Muscle layer of colon (tissue), 2 donors: ENCODE measurements around the gene CLEC18B.
"Not testable (repeated sequence)": the region's sequence is repeated elsewhere in the genome, so short reads cannot be mapped to it uniquely, and the experiment has no call there.

Experiments used
- H3K27ac ChIP-seq: one replicate; pipeline ENCODE4 v1.7.0; 2013; ENCODE audit warnings: low read depth, mild to moderate bottlenecking, low read length, moderate library complexity
- H3K27me3 ChIP-seq, 2 donors: one replicate each; pipeline ENCODE4 v1.7.0; 2013; ENCODE audit warnings: low read length in 2 of 2, mild to moderate bottlenecking in 2 of 2; ENCODE audit not compliant: insufficient read depth in 2 of 2, control insufficient read depth in 1 of 2
- H3K36me3 ChIP-seq: one replicate; pipeline ENCODE4 v1.7.0; 2013; ENCODE audit warnings: mild to moderate bottlenecking, low read length; ENCODE audit not compliant: insufficient read depth
- H3K4me1 ChIP-seq: one replicate; pipeline ENCODE4 v1.7.0; 2013; ENCODE audit warnings: mild to moderate bottlenecking, low read length; ENCODE audit not compliant: insufficient read depth
- H3K4me3 ChIP-seq, 2 donors: one replicate each; pipeline ENCODE4 v1.7.0; 2013; ENCODE audit warnings: low read length in 2 of 2, low read depth in 1 of 2, mild to moderate bottlenecking in 1 of 2, moderate library complexity in 1 of 2
- H3K9ac ChIP-seq: one replicate; pipeline ENCODE4 v1.7.0; 2013; ENCODE audit warnings: low read length
- H3K9me3 ChIP-seq: one replicate; pipeline ENCODE4 v1.7.0; 2013; ENCODE audit warnings: mild to moderate bottlenecking, low read length
- donor health status: abdominal sarcoma.
- donor health status: Adenocarcinoma of cecum.

The CLEC18B gene

DNA sequence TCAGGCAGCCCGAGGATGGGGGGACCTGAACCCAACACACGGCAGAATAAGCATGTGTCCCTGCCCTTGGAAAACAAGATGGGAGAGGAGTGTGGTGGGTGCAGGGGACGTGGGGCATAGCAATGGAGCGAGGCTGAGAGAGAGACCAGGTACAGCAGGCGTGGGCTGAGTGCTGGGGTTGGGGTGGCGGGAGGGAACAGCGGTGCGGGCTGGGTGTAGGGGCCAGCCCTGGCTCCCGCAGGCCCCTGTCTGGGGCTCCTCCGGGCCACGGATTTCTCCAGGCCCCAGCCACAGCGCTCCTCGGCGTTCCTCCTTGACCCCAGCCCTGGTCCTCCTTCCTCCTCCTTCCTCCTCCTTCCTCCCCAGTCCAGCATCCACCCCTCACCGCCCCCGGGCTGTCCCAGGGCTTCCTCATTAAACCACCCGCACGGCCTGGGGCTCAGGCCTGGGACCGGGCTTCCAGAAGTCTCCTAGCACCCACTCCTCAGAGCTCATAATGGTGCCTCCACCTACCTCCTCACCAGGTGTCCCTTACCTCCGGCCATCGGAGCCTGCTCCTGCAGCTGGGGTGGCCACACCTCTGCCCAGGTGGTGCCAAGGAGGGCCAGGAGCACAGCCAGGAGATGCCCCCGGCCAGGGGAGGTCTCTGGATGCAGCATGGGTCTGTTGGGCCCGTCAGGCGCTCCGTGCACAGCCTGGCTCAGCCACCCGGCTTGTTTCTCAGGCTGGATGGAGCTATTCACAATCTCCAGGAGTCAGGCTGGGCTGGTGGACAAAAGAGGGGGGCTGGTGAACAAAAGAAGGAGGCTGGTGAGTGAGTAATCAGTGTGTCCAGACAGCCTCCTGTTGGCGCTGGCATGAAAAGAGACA lies at the start of gene CLEC18B:
Gene CLEC18B (minus strand): TSS at position 867 of the 870 bp plus-strand sequence. CDS start 208 bp downstream, at position 659.
- H3K27me3 ChIP-seq, H3K36me3 ChIP-seq, H3K4me3 ChIP-seq, H3K9ac ChIP-seq, H3K4me1 ChIP-seq, H3K27ac ChIP-seq, H3K9me3 ChIP-seq: not testable (repeated sequence)

DNA sequence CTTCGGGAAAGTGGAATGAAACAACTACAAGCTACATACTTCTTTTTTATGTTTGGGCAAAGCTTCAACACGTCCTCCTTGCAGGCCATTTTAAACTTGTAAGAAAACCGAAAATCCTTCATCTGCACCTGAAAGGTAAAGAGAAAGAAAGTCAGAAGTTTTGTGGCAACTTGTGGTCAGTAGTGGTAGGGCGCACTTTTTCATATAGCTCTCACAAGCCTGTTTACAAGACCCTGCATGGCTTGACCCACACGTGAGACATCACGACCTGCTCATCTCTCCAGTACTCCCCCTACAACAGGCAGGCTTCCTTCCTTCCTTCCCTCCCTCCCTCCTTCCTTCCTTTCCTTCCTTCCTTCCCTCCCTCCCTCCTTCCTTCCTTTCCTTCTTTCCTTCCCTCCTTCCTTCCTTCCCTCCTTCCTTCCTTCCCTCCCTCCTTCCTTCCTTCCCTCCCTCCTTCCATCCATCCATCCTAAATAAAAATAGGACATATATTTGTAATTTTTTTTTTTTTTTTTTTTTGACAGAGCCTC lies 48.7 kb upstream of the CLEC18B start:
- Histone ChIP-seq H3K36me3 (peaks cover 78% of the 10 kb centered on the region), H3K9ac (no peak overlapping the region), H3K27ac (no peak overlapping the region), H3K4me1 (no peaks in the 10 kb centered on the region), H3K27me3 (no peaks in the 10 kb centered on the region), H3K4me3 (no peak overlapping the region), H3K9me3 (no peaks in the 10 kb centered on the region)

DNA sequence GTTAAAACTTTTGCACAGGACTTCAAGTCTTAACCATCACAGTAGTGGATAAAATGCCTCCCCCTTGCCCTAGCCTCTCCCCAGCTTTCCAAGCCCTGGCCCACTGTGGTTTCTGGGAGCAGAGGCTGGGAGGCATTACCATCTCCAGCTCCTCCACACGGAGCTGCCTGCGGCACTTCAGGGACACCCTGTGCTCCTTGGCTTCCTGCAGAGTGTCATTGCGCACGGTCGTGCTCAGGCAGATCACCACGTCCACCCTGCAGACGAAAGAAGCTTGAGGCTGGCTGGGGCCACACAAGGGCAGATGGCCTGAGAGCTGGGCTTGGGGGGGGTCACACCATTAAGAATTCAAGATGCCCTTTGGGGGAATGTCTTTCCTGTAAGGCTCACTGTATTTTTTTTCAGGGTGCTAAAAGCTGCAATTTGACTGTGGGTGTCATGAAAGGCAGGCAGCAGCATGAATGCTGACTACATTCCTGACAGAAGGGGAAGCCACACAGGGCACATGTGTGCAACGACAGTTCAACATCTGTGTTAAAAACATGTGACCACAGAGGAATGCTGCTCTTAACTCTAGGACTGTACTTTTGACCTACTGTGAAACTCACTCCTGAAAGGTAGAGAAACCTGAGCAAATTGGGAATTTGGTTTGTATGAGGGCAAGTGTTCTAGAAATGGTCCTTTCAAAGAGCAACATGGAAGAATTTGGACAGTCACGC lies 47.7 kb upstream of the CLEC18B start:
- H3K27ac ChIP-seq = no peak overlapping the region
- no peaks in the 10 kb centered on the region for H3K27me3 ChIP-seq
- peaks cover 76% of the 10 kb centered on the region for H3K36me3 ChIP-seq
- H3K9me3 ChIP-seq = no peaks in the 10 kb centered on the region
- H3K9ac ChIP-seq = no peak overlapping the region
- no peaks in the 10 kb centered on the region for H3K4me1 ChIP-seq
- no peak overlapping the region for H3K4me3 ChIP-seq

DNA sequence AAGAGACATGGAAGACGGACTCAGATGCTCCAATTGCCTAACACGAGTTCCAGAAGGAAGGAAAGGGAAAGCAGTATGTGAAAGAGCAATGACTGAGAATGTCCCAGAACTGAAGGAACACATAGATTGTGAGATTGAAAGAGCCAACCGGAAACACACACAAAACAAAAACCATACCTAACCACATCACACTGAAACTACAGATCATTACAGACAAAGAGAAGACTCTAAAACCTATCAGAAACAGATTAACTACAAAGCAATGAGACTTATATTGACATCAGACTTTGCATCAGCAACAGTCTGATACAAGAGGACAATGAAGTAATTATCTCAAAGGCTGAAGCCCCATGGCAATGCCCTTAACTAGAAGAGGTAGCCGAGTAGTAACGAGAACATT lies 45.6 kb upstream of the CLEC18B start:
- no peak overlapping the region for H3K9ac ChIP-seq
- peaks cover 78% of the 10 kb centered on the region for H3K36me3 ChIP-seq
- no peak overlapping the region for H3K27ac ChIP-seq
- H3K27me3 ChIP-seq = no peaks in the 10 kb centered on the region
- no peak overlapping the region for H3K4me3 ChIP-seq
- H3K4me1 ChIP-seq = peaks cover 15% of the 10 kb centered on the region
- no peaks in the 10 kb centered on the region for H3K9me3 ChIP-seq

- peaks cover 75% of the 10 kb centered on the region for H3K36me3 ChIP-seq
- no peak overlapping the region for H3K4me3 ChIP-seq
- no peaks in the 10 kb centered on the region for H3K27me3 ChIP-seq
- H3K9ac ChIP-seq = no peak overlapping the region
- H3K9me3 ChIP-seq = no peaks in the 10 kb centered on the region
- H3K27ac ChIP-seq = no peak overlapping the region
- H3K4me1 ChIP-seq = peaks cover 15% of the 10 kb centered on the region
Measured at GRCh38 chr16:74465851-74466685, 44.8 kb upstream of the CLEC18B start.

DNA sequence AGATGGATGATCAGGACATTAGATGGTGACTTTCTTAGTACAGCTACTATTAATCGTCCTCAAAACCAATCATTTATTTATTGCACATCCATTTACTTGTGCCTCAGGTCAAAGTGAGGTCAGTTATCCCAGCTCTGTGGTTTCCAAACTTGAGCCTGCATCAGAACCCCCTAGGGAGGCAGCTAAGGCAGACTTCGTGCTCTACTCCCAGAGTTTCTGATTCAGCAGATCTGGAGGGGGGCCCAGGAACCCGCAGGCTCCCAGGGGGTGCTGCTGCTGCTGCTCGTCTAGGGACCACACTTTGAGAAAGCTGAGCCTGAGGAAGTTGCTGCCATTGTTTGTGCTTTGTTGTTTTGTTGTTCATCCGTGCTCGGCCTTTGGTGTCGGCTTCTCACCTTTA lies 44.0 kb upstream of the CLEC18B start:
- Histone ChIP-seq H3K9me3 (no peaks in the 10 kb centered on the region), H3K36me3 (peaks cover 78% of the 10 kb centered on the region), H3K27ac (no peak overlapping the region), H3K9ac (no peak overlapping the region), H3K4me3 (no peak overlapping the region), H3K4me1 (peaks cover 15% of the 10 kb centered on the region), H3K27me3 (no peaks in the 10 kb centered on the region)

GRCh38 chr16:74463888-74464287 lies 42.6 kb upstream of the CLEC18B start:
- H3K27me3 ChIP-seq = no peaks in the 10 kb centered on the region
- H3K4me3 ChIP-seq = no peak overlapping the region
- no peaks in the 10 kb centered on the region for H3K9me3 ChIP-seq
- H3K4me1 ChIP-seq = peaks cover 15% of the 10 kb centered on the region
- H3K36me3 ChIP-seq = peaks cover 70% of the 10 kb centered on the region
- no peak overlapping the region for H3K27ac ChIP-seq
- H3K9ac ChIP-seq = no peak overlapping the region

- no peaks in the 10 kb centered on the region for H3K9me3 ChIP-seq
- no peaks in the 10 kb centered on the region for H3K27me3 ChIP-seq
- no peak overlapping the region for H3K4me3 ChIP-seq
- H3K36me3 ChIP-seq = peaks cover 72% of the 10 kb centered on the region
- H3K27ac ChIP-seq = peak overlapping the region; percentile 30
- peaks cover 15% of the 10 kb centered on the region for H3K4me1 ChIP-seq
- no peak overlapping the region for H3K9ac ChIP-seq
Measured at GRCh38 chr16:74462361-74462760, 41.1 kb upstream of the CLEC18B start.

- no peak overlapping the region for H3K27ac ChIP-seq
- H3K4me3 ChIP-seq = no peak overlapping the region
- peaks cover 68% of the 10 kb centered on the region for H3K36me3 ChIP-seq
Measured at GRCh38 chr16:74461826-74462225, 40.5 kb upstream of the CLEC18B start.

GRCh38 chr16:74460542-74460941 lies 39.3 kb upstream of the CLEC18B start:
- Histone ChIP-seq H3K36me3 (peaks cover 68% of the 10 kb centered on the region), H3K4me3 (no peak overlapping the region), H3K4me1 (peaks cover 15% of the 10 kb centered on the region), H3K27me3 (no peaks in the 10 kb centered on the region), H3K9me3 (no peaks in the 10 kb centered on the region), H3K27ac (no peak overlapping the region), H3K9ac (no peak overlapping the region)

More at GRCh38 chr16:74461826-74462225, 40.5 kb upstream of the CLEC18B start:
- Histone ChIP-seq H3K9me3 (no peaks in the 10 kb centered on the region), H3K9ac (no peak overlapping the region), H3K4me1 (peaks cover 15% of the 10 kb centered on the region), H3K27me3 (no peaks in the 10 kb centered on the region)

- no peak overlapping the region for H3K9ac ChIP-seq
- no peak overlapping the region for H3K27ac ChIP-seq
Measured at GRCh38 chr16:74456290-74456625, 35.0 kb upstream of the CLEC18B start.

More at GRCh38 chr16:74456290-74456625, 35.0 kb upstream of the CLEC18B start:
- no peak overlapping the region for H3K4me3 ChIP-seq
- no peaks in the 10 kb centered on the region for H3K27me3 ChIP-seq
- no peaks in the 10 kb centered on the region for H3K4me1 ChIP-seq
- H3K9me3 ChIP-seq = no peaks in the 10 kb centered on the region
- H3K36me3 ChIP-seq = peaks cover 62% of the 10 kb centered on the region
